A549 (cell line): ENCODE results near the gene NKAIN2. TPM values are rescaled to one million over a fixed set of nuclear protein-coding genes. Genes with fewer than 3 reads are reported as not detected.

Experiments
- ATAC-seq, 2 experiments: fragments of 200-7000 bp in 1 of 2; fragments of >200 bp in 1 of 2; cut with Nextera tagmentation in 1 of 2; cut with Tn5 transposase in 1 of 2; 3 replicates each; pipeline versions ENCODE4 v1.8.0 to v1.9.1; 2018 to 2020; ENCODE audit warnings: mild to moderate bottlenecking in 1 of 2, moderate library complexity in 1 of 2
- CTCF ChIA-PET: fragments of 300-600 bp; sonication (Branson Sonifier 250); formaldehyde crosslinking; extraction: SDS; loops from one replicate; lab custom pipeline; 2021; ENCODE audit warnings: antibody characterized with exemption, inconsistent platforms; lab: Yijun Ruan, JAX
- POLR2A ChIA-PET: fragments of 350-600 bp; formaldehyde crosslinking; extraction: SDS; loops from one replicate; lab custom pipeline; 2021; ENCODE audit warnings: antibody characterized with exemption, inconsistent platforms; lab: Yijun Ruan, JAX
- DNase-seq, 2 experiments: peaks; one replicate each; pipeline versions ENCODE4 v3.0.0 to v3.0.0-alpha.2; 2011 to 2016; ENCODE audit warnings: low read depth in 1 of 2, low spot score in 1 of 2
- FAIRE-seq: peaks from 2 replicates; lab custom pipeline; 2011; peaks lifted over from hg19 to GRCh38; lab: Jason Lieb, UNC
- H3K27ac ChIP-seq, 2 experiments: fragments of >200 bp; sonication (Bioruptor Twin); formaldehyde crosslinking; 3 replicates each; pipeline ENCODE4 v1.5.1; 2016 to 2017
- H3K4me1 ChIP-seq: fragments of >200 bp; sonication (Bioruptor Twin); formaldehyde crosslinking; 3 replicates; pipeline ENCODE4 v1.6.1; 2016
- H3K4me2 ChIP-seq: fragments of >200 bp; sonication (Bioruptor Twin); formaldehyde crosslinking; 3 replicates; pipeline ENCODE4 v1.6.1; 2016
- H3K4me3 ChIP-seq: fragments of >200 bp; sonication (Bioruptor Twin); formaldehyde crosslinking; 3 replicates; pipeline ENCODE4 v1.5.1; 2016
- H3K9me3 ChIP-seq: fragments of >200 bp; sonication (Bioruptor Twin); formaldehyde crosslinking; 3 replicates; pipeline ENCODE4 v1.6.1; 2016
- CHD2 ChIP-seq: fragments of 150-350 bp; IDR thresholded peaks from 2 replicates; pipeline ENCODE4 v1.6.1; 2014; ENCODE audit warnings: low read length; ENCODE audit not compliant: partially characterized antibody
- EHMT2 ChIP-seq: fragments of 200-600 bp; sonication (generic); IDR thresholded peaks from 2 replicates; pipeline ENCODE4 v1.6.1; 2016; ENCODE audit warnings: antibody characterized with exemption, low read depth, mild to moderate bottlenecking, moderate library complexity
- EP300 ChIP-seq, 2 experiments: fragments of >200 bp; sonication (Bioruptor Twin); formaldehyde crosslinking; IDR thresholded peaks; 2 replicates in 1 of 2; 3 replicates in 1 of 2; pipeline ENCODE4 v1.6.1; 2016 to 2017
- FOXS1 ChIP-seq: fragments of 250-450 bp; sonication (Bioruptor Pico); IDR thresholded peaks from 2 replicates; pipeline ENCODE4 v1.5.0; 2020; ENCODE audit warnings: mild to moderate bottlenecking, moderate library complexity
- GATA3 ChIP-seq: IDR thresholded peaks from 2 replicates; pipeline ENCODE4 v1.6.1; 2012; ENCODE audit warnings: borderline replicate concordance
- HEYL ChIP-seq: fragments of 250-450 bp; sonication (Bioruptor Pico); IDR thresholded peaks from 2 replicates; pipeline ENCODE4 v1.8.0; 2021; ENCODE audit warnings: mild to moderate bottlenecking, moderate library complexity
- HOXA7 ChIP-seq: fragments of 250-450 bp; sonication (Bioruptor Pico); IDR thresholded peaks from 2 replicates; pipeline ENCODE4 v1.5.0; 2020; ENCODE audit warnings: mild to moderate bottlenecking, moderate library complexity
- HOXB5 ChIP-seq: fragments of 250-450 bp; sonication (Bioruptor Pico); IDR thresholded peaks from 2 replicates; pipeline ENCODE4 v1.5.0; 2020; ENCODE audit warnings: mild to moderate bottlenecking, moderate library complexity
- JUN ChIP-seq, 2 experiments: fragments of >200 bp; sonication (Bioruptor Twin); formaldehyde crosslinking; IDR thresholded peaks; 2 replicates in 1 of 2; 3 replicates in 1 of 2; pipeline ENCODE4 v1.6.1; 2016 to 2017
- KDM1A ChIP-seq: fragments of 200-600 bp; sonication (generic); IDR thresholded peaks from 2 replicates; pipeline ENCODE4 v1.6.1; 2016; ENCODE audit warnings: low read depth, mild to moderate bottlenecking
- KDM5A ChIP-seq: fragments of 200-600 bp; sonication (generic); IDR thresholded peaks from 2 replicates; pipeline ENCODE4 v1.6.1; 2016; ENCODE audit warnings: antibody characterized with exemption, mild to moderate bottlenecking
- MAZ ChIP-seq: fragments of 150-350 bp; IDR thresholded peaks from 2 replicates; pipeline ENCODE4 v1.6.1; 2014; ENCODE audit warnings: antibody characterized with exemption, low read depth, low read length, borderline replicate concordance
- MYC ChIP-seq: IDR thresholded peaks from 2 replicates; pipeline ENCODE4 v1.6.1; 2012; ENCODE audit warnings: mild to moderate bottlenecking, inconsistent platforms, low read length, improper control_type of control experiment, borderline replicate concordance
- NR3C1 ChIP-seq: fragments of >200 bp; sonication (Bioruptor Twin); formaldehyde crosslinking; IDR thresholded peaks from 3 replicates; pipeline ENCODE4 v1.6.1; 2017
- POLR2A ChIP-seq: IDR thresholded peaks from 2 replicates; pipeline ENCODE4 v1.6.1; 2012; ENCODE audit warnings: mild to moderate bottlenecking, low read length
- POLR2AphosphoS2 ChIP-seq: conservative IDR thresholded peaks from 2 replicates; pipeline ENCODE4 v1.6.1; 2012; ENCODE audit warnings: low read length, improper control_type of control experiment, inconsistent platforms
- RAD21 ChIP-seq, 2 experiments: fragments of >200 bp in 1 of 2; sonication (Bioruptor Twin) in 1 of 2; formaldehyde crosslinking in 1 of 2; IDR thresholded peaks in 1 of 2; conservative IDR thresholded peaks in 1 of 2; 2 replicates in 1 of 2; 3 replicates in 1 of 2; pipeline ENCODE4 v1.6.1; 2012 to 2018; ENCODE audit warnings: inconsistent platforms in 1 of 2
- RARB ChIP-seq: fragments of 250-450 bp; sonication (Bioruptor Pico); IDR thresholded peaks from 2 replicates; pipeline ENCODE4 v1.8.0; 2021; ENCODE audit warnings: mild to moderate bottlenecking, moderate library complexity
- REST ChIP-seq: fragments of 200-600 bp; sonication (generic); IDR thresholded peaks from 2 replicates; pipeline ENCODE4 v1.6.1; 2016; ENCODE audit warnings: antibody characterized with exemption, mild to moderate bottlenecking, moderate library complexity
- RFX5 ChIP-seq: fragments of 450-650 bp; IDR thresholded peaks from 2 replicates; pipeline ENCODE4 v1.7.1; 2014; ENCODE audit warnings: antibody characterized with exemption, mild to moderate bottlenecking, moderate library complexity
- RNF2 ChIP-seq: fragments of 200-600 bp; sonication (generic); IDR thresholded peaks from 2 replicates; pipeline ENCODE4 v1.6.1; 2016; ENCODE audit warnings: low read depth, mild to moderate bottlenecking, antibody characterized with exemption, moderate library complexity, borderline replicate concordance
- SREBF2 ChIP-seq: fragments of 450-650 bp; IDR thresholded peaks from 2 replicates; pipeline ENCODE4 v1.6.1; 2014; ENCODE audit warnings: mild to moderate bottlenecking, moderate library complexity
- TFCP2L1 ChIP-seq: fragments of 250-450 bp; sonication (Bioruptor Pico); IDR thresholded peaks from 2 replicates; pipeline ENCODE4 v1.5.0; 2021; ENCODE audit warnings: mild to moderate bottlenecking
- TP53 ChIP-seq: fragments of 250-450 bp; sonication (Bioruptor Pico); IDR thresholded peaks from 2 replicates; pipeline ENCODE4 v1.5.0; 2021; ENCODE audit warnings: mild to moderate bottlenecking, moderate library complexity
- ZC3H11A ChIP-seq: fragments of 450-650 bp; IDR thresholded peaks from 2 replicates; pipeline ENCODE4 v1.6.1; 2014; ENCODE audit warnings: antibody characterized with exemption, mild to moderate bottlenecking
- ZSCAN20 ChIP-seq: fragments of 250-450 bp; sonication (Bioruptor Pico); IDR thresholded peaks from 2 replicates; pipeline ENCODE4 v1.8.0; 2022; ENCODE audit warnings: mild to moderate bottlenecking, moderate library complexity
- WGBS: methylation state at CpG from one replicate; pipeline ENCODE4 v1.1.6; 2017; ENCODE audit errors: missing lambda C conversion rate; 5-methylcytosine and 5-hydroxymethylcytosine counted together
- polyA plus RNA-seq, 4 experiments: library from polyadenylated mRNA; depleted of rRNA in 3 of 4; stranded (reverse); fragments of >200 nt; fragmentation: RNase III in 1 of 4; extraction: RNeasy Plus Mini Kit Qiagen cat#74134 plus additional on column Dnase treatment in 1 of 4; gene quantifications; 2 replicates in 3 of 4; 3 replicates in 1 of 4; pipeline ENCODE4 v1.2.3, GENCODE V29; 2011 to 2017
- TF ChIP-seq, protein P1 (sequence below): fragments of >200 bp; sonication (Bioruptor Twin); formaldehyde crosslinking; IDR thresholded peaks from 3 replicates; pipeline ENCODE4 v1.6.1; 2016
- TF ChIP-seq, protein P2 (sequence below): fragments of 250-450 bp; sonication (Bioruptor Pico); IDR thresholded peaks from 2 replicates; pipeline ENCODE4 v1.5.0; 2021; ENCODE audit warnings: mild to moderate bottlenecking, moderate library complexity, borderline replicate concordance

Gene NKAIN2
- polyA plus RNA-seq, 2 of the 4 experiments (the other 2 are of a cell fraction), result not detected

GRCh38 chr6:124777863-124778262, 974.2 kb downstream of the NKAIN2 start:
- POLR2A ChIA-PET, result no interaction called here
- no peak for FAIRE-seq

GRCh38 chr6:124780623-124781022, 977.0 kb downstream of the NKAIN2 start:
- no peaks in the 10 kb centered on the region for H3K4me1 ChIP-seq
- ChIA-PET CTCF (no interaction called here), POLR2A (no interaction called here)
- no peak for ATAC-seq
- no peak for TF ChIP-seq EP300 (IDR thresholded peaks at IDR 0.05)
- no peak for TF ChIP-seq NR3C1
- TF ChIP-seq KDM5A, result no peak
- no peak for TF ChIP-seq EHMT2
- TF ChIP-seq REST, result no peak
- no peak for TF ChIP-seq KDM1A
- TF ChIP-seq HOXA7 (CRISPR knock-in tag), result no peak
- TF ChIP-seq, protein P1, sequence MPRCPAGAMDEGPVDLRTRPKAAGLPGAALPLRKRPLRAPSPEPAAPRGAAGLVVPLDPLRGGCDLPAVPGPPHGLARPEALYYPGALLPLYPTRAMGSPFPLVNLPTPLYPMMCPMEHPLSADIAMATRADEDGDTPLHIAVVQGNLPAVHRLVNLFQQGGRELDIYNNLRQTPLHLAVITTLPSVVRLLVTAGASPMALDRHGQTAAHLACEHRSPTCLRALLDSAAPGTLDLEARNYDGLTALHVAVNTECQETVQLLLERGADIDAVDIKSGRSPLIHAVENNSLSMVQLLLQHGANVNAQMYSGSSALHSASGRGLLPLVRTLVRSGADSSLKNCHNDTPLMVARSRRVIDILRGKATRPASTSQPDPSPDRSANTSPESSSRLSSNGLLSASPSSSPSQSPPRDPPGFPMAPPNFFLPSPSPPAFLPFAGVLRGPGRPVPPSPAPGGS, result no peak
- no peak for TF ChIP-seq ZSCAN20 (CRISPR knock-in tag)
- TF ChIP-seq FOXS1 (CRISPR knock-in tag), result no peak
- no peak for TF ChIP-seq JUN (IDR thresholded peaks at IDR 0.05)
- no peak for TF ChIP-seq RAD21 (conservative IDR thresholded peaks at IDR 0.05 in 1 of 2, IDR thresholded peaks at IDR 0.05 in 1 of 2)
- no peak for TF ChIP-seq RNF2
- FAIRE-seq, result no peak
- WGBS, result 9% methylated on average over 5 of the region's 5 CpGs
- no peak overlapping the region for H3K27ac ChIP-seq
- no peaks in the 10 kb centered on the region for H3K9me3 ChIP-seq
- no peak overlapping the region for H3K4me2 ChIP-seq
- no peak for DNase-seq
- no peak overlapping the region for H3K4me3 ChIP-seq

More at GRCh38 chr6:124777863-124778262, 974.2 kb downstream of the NKAIN2 start:
- CTCF ChIA-PET, result no interaction called here
- H3K27ac ChIP-seq, result no peak overlapping the region
- TF ChIP-seq EP300 (IDR thresholded peaks at IDR 0.05), result no peak
- TF ChIP-seq, protein P1, result no peak
- no peak for TF ChIP-seq GATA3
- no peak for TF ChIP-seq HEYL (CRISPR knock-in tag)
- TF ChIP-seq NR3C1, result no peak
- TF ChIP-seq MYC, result no peak
- TF ChIP-seq POLR2AphosphoS2, result no peak
- no peaks in the 10 kb centered on the region for H3K4me1 ChIP-seq
- DNase-seq (no peak), ATAC-seq (no peak)
- H3K4me2 ChIP-seq, result no peak overlapping the region
- H3K4me3 ChIP-seq, result no peak overlapping the region
- H3K9me3 ChIP-seq, result no peaks in the 10 kb centered on the region
- WGBS, result 0% methylated on average over 2 of the region's 2 CpGs

GRCh38 chr6:124783344-124783743, 979.7 kb downstream of the NKAIN2 start:
- ATAC-seq (no peak), DNase-seq (no peak), FAIRE-seq (no peak)
- 22% methylated on average over 1 of the region's 1 CpG for WGBS
- POLR2A ChIA-PET, result no interaction called here
- Histone ChIP-seq H3K4me3 (no peak overlapping the region), H3K4me1 (no peaks in the 10 kb centered on the region), H3K27ac (no peak overlapping the region), H3K4me2 (no peak overlapping the region), H3K9me3 (no peaks in the 10 kb centered on the region)
- CTCF ChIA-PET, result no interaction called here
- TF ChIP-seq CHD2 (no peak), TP53 (CRISPR knock-in tag) (no peak), SREBF2 (no peak), RARB (CRISPR knock-in tag) (no peak), TFCP2L1 (CRISPR knock-in tag) (no peak), POLR2A (no peak), RFX5 (no peak), HOXB5 (CRISPR knock-in tag) (no peak), MAZ (no peak), ZC3H11A (no peak)
- TF ChIP-seq, protein P2, sequence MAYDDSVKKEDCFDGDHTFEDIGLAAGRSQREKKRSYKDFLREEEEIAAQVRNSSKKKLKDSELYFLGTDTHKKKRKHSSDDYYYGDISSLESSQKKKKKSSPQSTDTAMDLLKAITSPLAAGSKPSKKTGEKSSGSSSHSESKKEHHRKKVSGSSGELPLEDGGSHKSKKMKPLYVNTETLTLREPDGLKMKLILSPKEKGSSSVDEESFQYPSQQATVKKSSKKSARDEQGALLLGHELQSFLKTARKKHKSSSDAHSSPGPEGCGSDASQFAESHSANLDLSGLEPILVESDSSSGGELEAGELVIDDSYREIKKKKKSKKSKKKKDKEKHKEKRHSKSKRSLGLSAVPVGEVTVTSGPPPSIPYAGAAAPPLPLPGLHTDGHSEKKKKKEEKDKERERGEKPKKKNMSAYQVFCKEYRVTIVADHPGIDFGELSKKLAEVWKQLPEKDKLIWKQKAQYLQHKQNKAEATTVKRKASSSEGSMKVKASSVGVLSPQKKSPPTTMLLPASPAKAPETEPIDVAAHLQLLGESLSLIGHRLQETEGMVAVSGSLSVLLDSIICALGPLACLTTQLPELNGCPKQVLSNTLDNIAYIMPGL (CRISPR knock-in tag), result no peak
